PC-9 (cell line): Measurements from ENCODE around the gene AK8. TPM values are rescaled to one million over a fixed set of nuclear protein-coding genes. Genes with fewer than 3 reads are reported as not detected.

Source experiments
- BruUV-seq: library from RNA; stranded (reverse); fragments of 400-500 nt; replicated peaks from 2 replicates; lab custom pipeline; 2021; lab: Mats Ljungman, UMichigan
- CTCF ChIA-PET: fragments of 300-600 bp; sonication (Branson Sonifier 250); formaldehyde crosslinking; loops from one replicate; lab custom pipeline; 2022; ENCODE audit warnings: antibody characterized with exemption; lab: Charles Lee
- POLR2A ChIA-PET: fragments of 300-600 bp; sonication (Branson Sonifier 250); formaldehyde crosslinking; loops from one replicate; lab custom pipeline; 2022; ENCODE audit warnings: antibody characterized with exemption; ENCODE audit not compliant: unreplicated experiment; lab: Charles Lee
- DNase-seq, 2 experiments: peaks; one replicate each; pipeline versions ENCODE4 v3.0.0 to v3.0.0-alpha.2; 2015 to 2022; ENCODE audit warnings: mixed read lengths in 1 of 2
- H2AFZ ChIP-seq: fragments of 200-600 bp; sonication (generic); 2 replicates; pipeline ENCODE4 v1.8.1; 2017; ENCODE audit warnings: antibody characterized with exemption
- H3F3A ChIP-seq: fragments of 200-600 bp; sonication (generic); 2 replicates; pipeline ENCODE4 v1.8.1; 2017; ENCODE audit warnings: antibody characterized with exemption, mild to moderate bottlenecking, low read depth; ENCODE audit not compliant: insufficient read depth
- H3K27ac ChIP-seq: fragments of 200-600 bp; sonication (generic); 2 replicates; pipeline ENCODE4 v1.6.1; 2016; ENCODE audit warnings: mixed run types
- H3K27me3 ChIP-seq: fragments of 200-600 bp; sonication (generic); 2 replicates; pipeline ENCODE4 v1.6.1; 2016; ENCODE audit warnings: low read depth, mixed run types; ENCODE audit not compliant: insufficient read depth
- H3K36me3 ChIP-seq: fragments of 200-600 bp; sonication (generic); 2 replicates; pipeline ENCODE4 v1.6.1; 2016; ENCODE audit warnings: low read depth, mixed run types
- H3K4me1 ChIP-seq: fragments of 200-600 bp; sonication (generic); replicated peaks from 2 replicates; pipeline ENCODE4 v1.6.1; 2016; ENCODE audit warnings: mixed run types; ENCODE audit not compliant: insufficient read depth
- H3K4me2 ChIP-seq: fragments of 200-600 bp; sonication (generic); 2 replicates; pipeline ENCODE4 v1.6.1; 2017; ENCODE audit warnings: mixed run types
- H3K4me3 ChIP-seq: fragments of 200-600 bp; sonication (generic); 2 replicates; pipeline ENCODE4 v1.6.1; 2016; ENCODE audit warnings: mixed run types
- H3K79me2 ChIP-seq: fragments of 200-600 bp; sonication (generic); 2 replicates; pipeline ENCODE4 v1.6.1; 2017; ENCODE audit warnings: low read depth, mixed run types
- H3K9me2 ChIP-seq: fragments of 200-600 bp; sonication (generic); 2 replicates; pipeline ENCODE4 v1.8.1; 2017; ENCODE audit warnings: mild to moderate bottlenecking; ENCODE audit not compliant: insufficient read depth
- H3K9me3 ChIP-seq: fragments of 200-600 bp; sonication (generic); 2 replicates; pipeline ENCODE4 v1.8.1; 2016; ENCODE audit warnings: low read depth; ENCODE audit not compliant: insufficient read depth
- H4K20me1 ChIP-seq: fragments of 200-600 bp; sonication (generic); 2 replicates; pipeline ENCODE4 v1.8.1; 2017; ENCODE audit not compliant: insufficient read depth
- CTCF ChIP-seq: fragments of 200-600 bp; sonication (generic); conservative IDR thresholded peaks from 2 replicates; pipeline ENCODE4 v1.6.1; 2017; ENCODE audit warnings: mixed run types, antibody characterized with exemption, mild to moderate bottlenecking, moderate library complexity
- EZH2 ChIP-seq: fragments of 200-600 bp; sonication (generic); IDR thresholded peaks from 2 replicates; pipeline ENCODE4 v1.8.0; 2017; ENCODE audit warnings: antibody characterized with exemption, low read depth
- intact Hi-C: fragments of 100-400 bp; cut with micrococcal nuclease; formaldehyde crosslinking; loops from one replicate; pipeline ENCODE4 v1.10.0; 2022; ENCODE audit not compliant: unreplicated experiment
- total RNA-seq: library from RNA; stranded (reverse); gene quantifications from 2 replicates; pipeline ENCODE4 v1.2.3, GENCODE V29; 2021

AK8 gene
- total RNA-seq, 1 experiment from 2014 or later, result 7.2 TPM

- H2AFZ ChIP-seq, result no peak overlapping the region
- no peaks in the 10 kb centered on the region for H3K79me2 ChIP-seq
- no peak overlapping the region for H3K27ac ChIP-seq
- ChIA-PET CTCF (no interaction called here), POLR2A (no interaction called here)
- no peaks in the 10 kb centered on the region for H3K4me1 ChIP-seq
- no peak overlapping the region for H3K4me2 ChIP-seq
- BruUV-seq, result no TSS peak
- no peaks in the 10 kb centered on the region for H3K27me3 ChIP-seq
- H3K9me2 ChIP-seq, result no peaks in the 10 kb centered on the region
- no peaks in the 10 kb centered on the region for H3K36me3 ChIP-seq
- H4K20me1 ChIP-seq, result no peaks in the 10 kb centered on the region
- intact Hi-C loops, result no loop called here
- no peaks in the 10 kb centered on the region for H3K9me3 ChIP-seq
- no peaks in the 10 kb centered on the region for H3F3A ChIP-seq
- H3K4me3 ChIP-seq, result no peak overlapping the region
- TF ChIP-seq CTCF, result no peak
- TF ChIP-seq EZH2, result no peak
- no peak for DNase-seq
Measured at GRCh38 chr9:132827366-132827765, 50.7 kb downstream of the AK8 start.

GRCh38 chr9:132826621-132827365 is 51.3 kb downstream of the AK8 start:
- Histone ChIP-seq H3K9me3 (no peaks in the 10 kb centered on the region), H3F3A (no peaks in the 10 kb centered on the region), H2AFZ (no peak overlapping the region), H3K4me2 (no peak overlapping the region), H3K9me2 (no peaks in the 10 kb centered on the region), H3K4me1 (no peaks in the 10 kb centered on the region), H3K27ac (no peak overlapping the region), H4K20me1 (no peaks in the 10 kb centered on the region), H3K79me2 (no peaks in the 10 kb centered on the region), H3K4me3 (no peak overlapping the region), H3K36me3 (no peaks in the 10 kb centered on the region), H3K27me3 (no peaks in the 10 kb centered on the region)
- ChIA-PET CTCF (no interaction called here), POLR2A (no interaction called here)
- TF ChIP-seq EZH2, result no peak
- TF ChIP-seq CTCF, result no peak
- intact Hi-C loops, result no loop called here
- BruUV-seq, result no TSS peak
- no peak for DNase-seq

GRCh38 chr9:132826131-132826530 is 52.0 kb downstream of the AK8 start:
- ChIA-PET POLR2A (interaction anchor here (0.5 to 0.6 kb wide), 2 partner anchors 20 to 1069 kb away, joined by 3 to 21 read pairs; no protein-coding TSS in a partner anchor), CTCF (no interaction called here)
- H3K4me2 ChIP-seq, result no peak overlapping the region
- H2AFZ ChIP-seq, result no peak overlapping the region
- H3F3A ChIP-seq, result no peaks in the 10 kb centered on the region
- H3K4me3 ChIP-seq, result no peak overlapping the region
- no peaks in the 10 kb centered on the region for H3K9me3 ChIP-seq
- no peaks in the 10 kb centered on the region for H3K36me3 ChIP-seq
- TF ChIP-seq EZH2 (no peak), CTCF (no peak)
- H3K79me2 ChIP-seq, result no peaks in the 10 kb centered on the region
- intact Hi-C loops, result no loop called here
- H4K20me1 ChIP-seq, result no peaks in the 10 kb centered on the region
- no peak overlapping the region for H3K27ac ChIP-seq
- no peaks in the 10 kb centered on the region for H3K9me2 ChIP-seq
- no peaks in the 10 kb centered on the region for H3K4me1 ChIP-seq
- DNase-seq, result no peak
- no TSS peak for BruUV-seq
- H3K27me3 ChIP-seq, result no peaks in the 10 kb centered on the region
